Measurements from ENCODE around the gene GPM6B. TPM values are rescaled to one million over a fixed set of nuclear protein-coding genes. Genes with fewer than 3 reads are reported as not detected.

GPM6B gene
- total RNA-seq, 1 experiment from 2014 or later: 99.8 TPM

DNA sequence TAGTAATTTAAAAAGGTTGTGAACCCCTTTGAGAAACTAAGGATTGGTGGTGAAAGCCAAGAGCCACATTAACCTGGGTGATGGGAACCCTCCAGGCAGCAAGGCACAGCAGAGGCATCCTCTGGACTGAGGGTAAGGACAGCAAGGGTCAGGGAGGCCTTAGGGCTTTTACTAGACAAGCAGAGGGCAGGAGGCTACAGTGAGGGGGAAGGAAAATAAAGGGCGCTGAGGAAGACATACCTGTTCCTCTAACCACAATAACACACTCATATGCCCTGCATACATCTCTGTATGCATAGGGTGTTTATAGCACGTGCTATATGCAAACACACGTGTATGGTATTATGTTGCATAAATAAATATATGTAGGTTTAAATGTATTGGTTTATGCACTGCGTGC lies 18.7 kb downstream of the GPM6B start:
- Mint-ChIP-seq H3K4me1 (peaks cover 35% of the 10 kb centered on the region), H3K4me3 (no peak overlapping the region), H3K27me3 (ENCODE audit: low read depth) (no peaks in the 10 kb centered on the region), H3K9me3 (peaks cover 8% of the 10 kb centered on the region), H3K36me3 (peaks cover 10% of the 10 kb centered on the region), H3K27ac (no peak overlapping the region)
- TF ChIP-seq STAT6 (CRISPR knock-in tag; conservative IDR thresholded peaks at IDR 0.05; ENCODE audit: low read depth): no peak
- TF ChIP-seq, protein P1, sequence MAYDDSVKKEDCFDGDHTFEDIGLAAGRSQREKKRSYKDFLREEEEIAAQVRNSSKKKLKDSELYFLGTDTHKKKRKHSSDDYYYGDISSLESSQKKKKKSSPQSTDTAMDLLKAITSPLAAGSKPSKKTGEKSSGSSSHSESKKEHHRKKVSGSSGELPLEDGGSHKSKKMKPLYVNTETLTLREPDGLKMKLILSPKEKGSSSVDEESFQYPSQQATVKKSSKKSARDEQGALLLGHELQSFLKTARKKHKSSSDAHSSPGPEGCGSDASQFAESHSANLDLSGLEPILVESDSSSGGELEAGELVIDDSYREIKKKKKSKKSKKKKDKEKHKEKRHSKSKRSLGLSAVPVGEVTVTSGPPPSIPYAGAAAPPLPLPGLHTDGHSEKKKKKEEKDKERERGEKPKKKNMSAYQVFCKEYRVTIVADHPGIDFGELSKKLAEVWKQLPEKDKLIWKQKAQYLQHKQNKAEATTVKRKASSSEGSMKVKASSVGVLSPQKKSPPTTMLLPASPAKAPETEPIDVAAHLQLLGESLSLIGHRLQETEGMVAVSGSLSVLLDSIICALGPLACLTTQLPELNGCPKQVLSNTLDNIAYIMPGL (CRISPR knock-in tag; IDR thresholded peaks at IDR 0.05): no peak
- no peak for TF ChIP-seq ATF1 (CRISPR knock-in tag; IDR thresholded peaks at IDR 0.05)
- TF ChIP-seq, protein P2, sequence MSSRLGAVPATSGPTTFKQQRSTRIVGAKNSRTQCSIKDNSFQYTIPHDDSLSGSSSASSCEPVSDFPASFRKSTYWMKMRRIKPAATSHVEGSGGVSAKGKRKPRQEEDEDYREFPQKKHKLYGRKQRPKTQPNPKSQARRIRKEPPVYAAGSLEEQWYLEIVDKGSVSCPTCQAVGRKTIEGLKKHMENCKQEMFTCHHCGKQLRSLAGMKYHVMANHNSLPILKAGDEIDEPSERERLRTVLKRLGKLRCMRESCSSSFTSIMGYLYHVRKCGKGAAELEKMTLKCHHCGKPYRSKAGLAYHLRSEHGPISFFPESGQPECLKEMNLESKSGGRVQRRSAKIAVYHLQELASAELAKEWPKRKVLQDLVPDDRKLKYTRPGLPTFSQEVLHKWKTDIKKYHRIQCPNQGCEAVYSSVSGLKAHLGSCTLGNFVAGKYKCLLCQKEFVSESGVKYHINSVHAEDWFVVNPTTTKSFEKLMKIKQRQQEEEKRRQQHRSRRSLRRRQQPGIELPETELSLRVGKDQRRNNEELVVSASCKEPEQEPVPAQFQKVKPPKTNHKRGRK (CRISPR knock-in tag; IDR thresholded peaks at IDR 0.05; ENCODE audit: borderline replicate concordance): no peak
- no peak for TF ChIP-seq AR (CRISPR knock-in tag; IDR thresholded peaks at IDR 0.05)
- CTCF ChIA-PET: no interaction called here
- no peak for ATAC-seq
- POLR2A ChIA-PET: no interaction called here
- no peak for DNase-seq (ENCODE audit: low spot score)

DNA sequence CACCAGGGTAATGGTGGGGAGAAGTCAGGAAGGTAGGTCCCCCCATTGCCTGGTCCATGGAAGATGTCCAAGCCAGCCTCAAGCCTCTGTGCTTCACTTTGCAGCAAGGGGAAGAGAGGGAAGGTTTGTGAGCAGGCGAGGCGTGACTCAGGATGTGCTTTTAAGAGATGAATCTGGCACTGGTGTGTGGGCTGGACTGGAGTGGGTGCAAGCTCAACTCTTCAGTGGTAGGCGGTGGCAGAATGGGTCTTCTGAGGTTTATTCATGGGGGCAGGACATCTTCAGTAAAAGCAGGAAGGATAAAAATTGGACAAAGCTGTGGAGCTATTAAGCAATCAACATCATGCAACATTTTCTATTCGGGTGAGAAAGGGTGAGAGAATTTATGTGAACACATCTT lies 19.4 kb downstream of the GPM6B start:
- H3K4me3 Mint-ChIP-seq: no peak overlapping the region
- H3K9me3 Mint-ChIP-seq: peaks cover 8% of the 10 kb centered on the region
- ATAC-seq: no peak
- no peaks in the 10 kb centered on the region for H3K27me3 Mint-ChIP-seq (ENCODE audit: low read depth)
- H3K27ac Mint-ChIP-seq: no peak overlapping the region
- DNase-seq (ENCODE audit: low spot score): no peak
- TF ChIP-seq IRF2 (CRISPR knock-in tag; IDR thresholded peaks at IDR 0.05; ENCODE audit: borderline replicate concordance, low read depth): no peak
- no peak for TF ChIP-seq ZBTB21 (CRISPR knock-in tag; IDR thresholded peaks at IDR 0.05; ENCODE audit: borderline replicate concordance)
- no peak for TF ChIP-seq STAT6 (CRISPR knock-in tag; conservative IDR thresholded peaks at IDR 0.05; ENCODE audit: low read depth)
- no peak for TF ChIP-seq ZNF263 (CRISPR knock-in tag; IDR thresholded peaks at IDR 0.05; ENCODE audit: low read depth)
- TF ChIP-seq, protein P3, sequence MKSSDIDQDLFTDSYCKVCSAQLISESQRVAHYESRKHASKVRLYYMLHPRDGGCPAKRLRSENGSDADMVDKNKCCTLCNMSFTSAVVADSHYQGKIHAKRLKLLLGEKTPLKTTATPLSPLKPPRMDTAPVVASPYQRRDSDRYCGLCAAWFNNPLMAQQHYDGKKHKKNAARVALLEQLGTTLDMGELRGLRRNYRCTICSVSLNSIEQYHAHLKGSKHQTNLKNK (CRISPR knock-in tag; IDR thresholded peaks at IDR 0.05): no peak
- no peak for TF ChIP-seq SMAD3 (CRISPR knock-in tag; IDR thresholded peaks at IDR 0.05; ENCODE audit: borderline replicate concordance)
- TF ChIP-seq CREM (CRISPR knock-in tag; IDR thresholded peaks at IDR 0.05): no peak
- no peak for TF ChIP-seq CTCF (IDR thresholded peaks at IDR 0.05)
- CTCF ChIA-PET: no interaction called here
- peaks cover 10% of the 10 kb centered on the region for H3K36me3 Mint-ChIP-seq
- POLR2A ChIA-PET: no interaction called here
- peaks cover 32% of the 10 kb centered on the region for H3K4me1 Mint-ChIP-seq

Measured in WTC11 (cell line).